ENCODE measurements around the gene DDX56. TPM values are rescaled to one million over a fixed set of nuclear protein-coding genes. Genes with fewer than 3 reads are reported as not detected.
A peak's percentile ranks its signal among the peaks of the same experiment; 100 is the strongest.

Gene DDX56
- total and polyA plus RNA-seq, 9 of the 15 experiments (the other 6 are each of a cell fraction or from before 2014, with no cell fraction given), result 33.0 to 145 (median 102) TPM

- FAIRE-seq, result no peak
- Histone ChIP-seq H2AFZ (ENCODE audit: low read depth, low read length) (no peak overlapping the region), H3K27ac (ENCODE audit: extremely low read depth, low read depth, low read length) (no peak overlapping the region), H3K4me1 (replicated peaks in 1 of 2; ENCODE audit: control insufficient read depth in 2 of 2, insufficient read depth in 2 of 2, low read length in 2 of 2) (peaks cover 0 to 6% of the 10 kb centered on the region in 2 experiments; a peak in 2 of 5 replicates), H3K4me2 (ENCODE audit: insufficient read depth, low read length) (no peak overlapping the region), H3K36me3 (ENCODE audit: control insufficient read depth, insufficient read depth, low read length) (no peaks in the 10 kb centered on the region), H3K9me1 (ENCODE audit: control insufficient read depth, insufficient read depth, low read length) (no peaks in the 10 kb centered on the region), H3K79me2 (ENCODE audit: control insufficient read depth, insufficient read depth, low read length) (no peaks in the 10 kb centered on the region), H3K4me3 (no peak overlapping the region), H4K20me1 (replicated peaks; ENCODE audit: control insufficient read depth, insufficient read depth, low read length) (no peaks in the 10 kb centered on the region), H3K9me3 (replicated peaks; ENCODE audit: control insufficient read depth, insufficient read depth, low read depth, low read length) (peaks cover 5% of the 10 kb centered on the region; the same call in 1 of the 2 replicates), H3K9ac (ENCODE audit: insufficient read depth in 1 of 2, low read depth in 2 of 2, low read length in 2 of 2) (peak overlapping the region in 1 of 2 experiments; percentile 68; a peak in 1 of 4 replicates), H3K27me3 (ENCODE audit: control insufficient read depth in 2 of 2, insufficient read depth in 2 of 2, low read length in 2 of 2) (peaks cover 6 to 38% of the 10 kb centered on the region in 2 experiments; a peak in 4 of 5 replicates)
- POLR2A ChIA-PET, result interaction anchor here (1.7 kb wide), 1 partner anchor 10 kb away, joined by 6 read pairs; no protein-coding TSS in a partner anchor
- intact Hi-C loops (cut with micrococcal nuclease), result no loop called here
- 7% methylated on average over 13 of the region's 15 CpGs for WGBS (ENCODE audit: insufficient coverage, low coverage, missing lambda C conversion rate)
- CTCF ChIA-PET (ENCODE audit: low intra/inter-chr PET ratio), result no interaction called here
- no TSS peak for BruUV-seq (replicated peaks)
- in situ Hi-C loops (cut with MboI), result no loop called here
- no peak for TF ChIP-seq ARID3A (IDR thresholded peaks at IDR 0.05; ENCODE audit: borderline replicate concordance, low read depth, low read length)
- TF ChIP-seq KAT7 (CRISPR knock-in tag; IDR thresholded peaks at IDR 0.05; ENCODE audit: borderline replicate concordance), result no peak
- no peak for TF ChIP-seq DACH1 (IDR thresholded peaks at IDR 0.05; ENCODE audit: partially characterized antibody)
- no peak for TF ChIP-seq SPI1 (IDR thresholded peaks at IDR 0.05; ENCODE audit: borderline replicate concordance, low read depth, low read length)
- TF ChIP-seq ZNF561 (CRISPR knock-in tag; conservative IDR thresholded peaks at IDR 0.05), result no peak
- TF ChIP-seq ASH1L (IDR thresholded peaks at IDR 0.05; ENCODE audit: borderline replicate concordance, low read depth, partially characterized antibody), result no peak
- no peak for TF ChIP-seq ILK (tag; IDR thresholded peaks at IDR 0.05; ENCODE audit: borderline replicate concordance, low read depth)
- no peak for TF ChIP-seq KLF16 (IDR thresholded peaks at IDR 0.05)
- no peak for TF ChIP-seq YY1 (IDR thresholded peaks at IDR 0.05; ENCODE audit: borderline replicate concordance in 1 of 3, control insufficient read depth in 1 of 3, extremely low read depth in 1 of 3, insufficient read depth in 3 of 3, insufficient read length in 1 of 3, insufficient replicate concordance in 2 of 3, low read depth in 1 of 3, low read length in 2 of 3)
- no peak for TF ChIP-seq DDX20 (tag; IDR thresholded peaks at IDR 0.05; ENCODE audit: low read depth)
- TF ChIP-seq ZBTB1 (CRISPR knock-in tag; IDR thresholded peaks at IDR 0.05; ENCODE audit: borderline replicate concordance, low read depth), result no peak
- TF ChIP-seq HDAC3 (IDR thresholded peaks at IDR 0.05; ENCODE audit: borderline replicate concordance, partially characterized antibody), result no peak
- TF ChIP-seq EZH2 (IDR thresholded peaks at IDR 0.05; ENCODE audit: borderline replicate concordance, low read depth, low read length), result no peak
- no peak for TF ChIP-seq IFI16 (CRISPR knock-in tag; IDR thresholded peaks at IDR 0.05)
- DNase-seq (ENCODE audit: extremely low read depth in 1 of 4, low spot score in 3 of 4), result no peak
- no peak; the same call in 2 of the 3 replicates for ATAC-seq
These were observed 52.2 kb downstream of the DDX56 start for GRCh38 chr7:44521347-44522095.
